SK-N-SH (cell line): ENCODE measurements around the gene TEX101. TPM values are rescaled to one million over a fixed set of nuclear protein-coding genes. Genes with fewer than 3 reads are reported as not detected.

Experiments
- CTCF ChIA-PET: fragments of 300-600, 350-600 bp; formaldehyde crosslinking; extraction: SDS; loops from one replicate; lab custom pipeline; 2021; lab: Yijun Ruan, JAX
- POLR2A ChIA-PET: fragments of 350-600 bp; sonication (Branson Sonifier 250); formaldehyde crosslinking; extraction: SDS; loops from one replicate; lab custom pipeline; 2020; ENCODE audit warnings: antibody characterized with exemption, inconsistent platforms; lab: Yijun Ruan, JAX
- DNase-seq: peaks from one replicate; pipeline ENCODE4 v3.0.0; 2012
- H2AFZ ChIP-seq: fragments of 200-600 bp; sonication (generic); 2 replicates; pipeline ENCODE4 v1.8.1; 2016; ENCODE audit warnings: antibody characterized with exemption, mild to moderate bottlenecking, low read depth
- H3F3A ChIP-seq: fragments of 200-600 bp; sonication (generic); replicated peaks from 2 replicates; pipeline ENCODE3; 2016; ENCODE audit warnings: antibody characterized with exemption, mild to moderate bottlenecking; ENCODE audit not compliant: insufficient read depth
- H3K27ac ChIP-seq, 2 experiments: fragments of 200-500 bp in 1 of 2; fragments of 200-600 bp in 1 of 2; sonication (Bioruptor generic) in 1 of 2; sonication (generic), shearing (Covaris generic) in 1 of 2; 2 replicates each; pipeline versions ENCODE4 v1.5.1 to v1.6.1; 2014 to 2016; ENCODE audit warnings: low read depth in 2 of 2, inconsistent platforms in 1 of 2, low read length in 1 of 2, mild to moderate bottlenecking in 1 of 2, mixed read lengths in 1 of 2
- H3K27me3 ChIP-seq: fragments of 200-600 bp; sonication (generic), shearing (Covaris generic); 2 replicates; pipeline ENCODE4 v1.6.1; 2016; ENCODE audit warnings: mixed run types; ENCODE audit not compliant: insufficient read depth
- H3K36me3 ChIP-seq, 2 experiments: fragments of 200-500 bp in 1 of 2; fragments of 200-600 bp in 1 of 2; sonication (Bioruptor generic) in 1 of 2; sonication (generic) in 1 of 2; replicated peaks in 1 of 2; 2 replicates each; pipeline versions ENCODE3 to v1.5.1; 2014 to 2016; ENCODE audit warnings: low read length in 1 of 2, mild to moderate bottlenecking in 1 of 2; ENCODE audit not compliant: insufficient read depth in 2 of 2, control insufficient read depth in 1 of 2
- H3K4me1 ChIP-seq, 2 experiments: fragments of 200-500 bp in 1 of 2; fragments of 200-600 bp in 1 of 2; sonication (Bioruptor generic) in 1 of 2; sonication (generic), shearing (Covaris generic) in 1 of 2; 2 replicates each; pipeline versions ENCODE4 v1.5.1 to v1.6.1; 2014 to 2016; ENCODE audit warnings: low read depth in 1 of 2, low read length in 1 of 2, mixed run types in 1 of 2; ENCODE audit not compliant: insufficient read depth in 2 of 2, control insufficient read depth in 1 of 2
- H3K4me2 ChIP-seq: fragments of 200-600 bp; sonication (generic), shearing (Covaris generic); 2 replicates; pipeline ENCODE4 v1.6.1; 2017; ENCODE audit warnings: mixed run types
- H3K4me3 ChIP-seq, 2 experiments: fragments of 200-500 bp in 1 of 2; fragments of 200-600 bp in 1 of 2; sonication (Bioruptor generic) in 1 of 2; sonication (generic), shearing (Covaris generic) in 1 of 2; 2 replicates each; pipeline versions ENCODE4 v1.5.1 to v1.8.1; 2014 to 2016; ENCODE audit warnings: low read depth in 2 of 2, inconsistent platforms in 1 of 2, low read length in 1 of 2, mild to moderate bottlenecking in 1 of 2, mixed read lengths in 1 of 2, moderate library complexity in 1 of 2
- H3K79me2 ChIP-seq: fragments of 200-600 bp; sonication (generic); 2 replicates; pipeline ENCODE4 v1.8.1; 2017; ENCODE audit warnings: mild to moderate bottlenecking; ENCODE audit not compliant: insufficient read depth
- H3K9ac ChIP-seq: fragments of 200-600 bp; sonication (generic); 2 replicates; pipeline ENCODE4 v1.6.1; 2017; ENCODE audit warnings: mixed run types
- H3K9me2 ChIP-seq: fragments of 200-600 bp; sonication (generic); 2 replicates; pipeline ENCODE4 v1.6.1; 2017; ENCODE audit warnings: mixed run types
- H3K9me3 ChIP-seq: fragments of 200-600 bp; sonication (generic); 2 replicates; pipeline ENCODE4 v1.6.1; 2017; ENCODE audit warnings: mixed run types, mild to moderate bottlenecking, moderate library complexity
- H4K20me1 ChIP-seq: fragments of 200-600 bp; sonication (generic); 2 replicates; pipeline ENCODE4 v1.6.1; 2017; ENCODE audit warnings: mild to moderate bottlenecking, mixed run types; ENCODE audit not compliant: insufficient read depth
- CHD2 ChIP-seq: fragments of 150-350 bp; IDR thresholded peaks from 2 replicates; pipeline ENCODE4 v1.6.1; 2018; ENCODE audit warnings: low read length; ENCODE audit not compliant: partially characterized antibody
- ELF1 ChIP-seq: IDR thresholded peaks from 2 replicates; pipeline ENCODE4 v1.4.0; 2012
- EZH2phosphoT487 ChIP-seq: fragments of 200-600 bp; sonication (generic); IDR thresholded peaks from 2 replicates; pipeline ENCODE4 v1.6.1; 2017; ENCODE audit warnings: low read depth, mixed run types, mild to moderate bottlenecking, antibody characterized with exemption, moderate library complexity, borderline replicate concordance
- FOSL2 ChIP-seq: IDR thresholded peaks from 2 replicates; pipeline ENCODE4 v1.4.0; 2012; ENCODE audit warnings: low read depth, mild to moderate bottlenecking, moderate library complexity, borderline replicate concordance
- FOXM1 ChIP-seq: IDR thresholded peaks from 2 replicates; pipeline ENCODE4 v1.4.0; 2012; ENCODE audit warnings: low read depth, mild to moderate bottlenecking
- GATA2 ChIP-seq: sonication (generic); formaldehyde crosslinking; IDR thresholded peaks from 2 replicates; pipeline ENCODE4 v1.5.0; 2020; ENCODE audit warnings: mild to moderate bottlenecking, missing genetic modification reagents
- JUND ChIP-seq: IDR thresholded peaks from 2 replicates; pipeline ENCODE4 v1.4.0; 2012
- MEF2A ChIP-seq: IDR thresholded peaks from 2 replicates; pipeline ENCODE4 v1.4.0; 2012; ENCODE audit warnings: low read depth, borderline replicate concordance
- MXI1 ChIP-seq: IDR thresholded peaks from 2 replicates; pipeline ENCODE4 v1.6.1; 2012; ENCODE audit warnings: mild to moderate bottlenecking, low read depth, low read length, improper control_type of control experiment
- NRF1 ChIP-seq: IDR thresholded peaks from 2 replicates; pipeline ENCODE4 v1.6.1; 2012; ENCODE audit warnings: low read depth, mild to moderate bottlenecking, low read length
- POLR2AphosphoS5 ChIP-seq: IDR thresholded peaks from 2 replicates; pipeline ENCODE4 v1.6.1; 2012; ENCODE audit warnings: low read depth, low read length
- RXRA ChIP-seq: IDR thresholded peaks from 2 replicates; pipeline ENCODE4 v1.4.0; 2012; ENCODE audit warnings: low read depth, mild to moderate bottlenecking, borderline replicate concordance
- TEAD4 ChIP-seq: IDR thresholded peaks from 2 replicates; pipeline ENCODE4 v1.4.0; 2012; ENCODE audit warnings: mild to moderate bottlenecking, borderline replicate concordance; ENCODE audit not compliant: insufficient read depth
- YY1 ChIP-seq: IDR thresholded peaks from 2 replicates; pipeline ENCODE4 v1.4.0; 2012; ENCODE audit warnings: low read depth, mild to moderate bottlenecking
- WGBS: methylation state at CpG from one replicate; pipeline ENCODE4 v1.1.6; 2017; ENCODE audit warnings: low lambda C conversion rate; 5-methylcytosine and 5-hydroxymethylcytosine counted together
- polyA plus RNA-seq, 3 experiments: library from polyadenylated mRNA; depleted of rRNA; stranded (reverse); fragments of >200 nt; gene quantifications; 2 replicates each; pipeline ENCODE4 v1.2.3, GENCODE V29; 2012
- TF ChIP-seq, protein P1 (sequence below): IDR thresholded peaks from 2 replicates; pipeline ENCODE4 v1.4.0; 2012; ENCODE audit warnings: low read depth
- TF ChIP-seq, protein P2 (sequence below): IDR thresholded peaks from 2 replicates; pipeline ENCODE4 v1.4.0; 2012; ENCODE audit warnings: low read depth, borderline replicate concordance
- TF ChIP-seq, protein P3 (sequence below): fragments of 200-600 bp; sonication (generic); IDR thresholded peaks from 2 replicates; pipeline ENCODE4 v1.6.1; 2017; ENCODE audit warnings: antibody characterized with exemption, mild to moderate bottlenecking, moderate library complexity
- TF ChIP-seq, protein P4 (sequence below): IDR thresholded peaks from 2 replicates; pipeline ENCODE4 v1.6.1; 2012; ENCODE audit warnings: mild to moderate bottlenecking, low read depth, low read length, moderate library complexity
- TF ChIP-seq, protein P5 (sequence below): fragments of 150-350 bp; IDR thresholded peaks from 2 replicates; pipeline ENCODE4 v1.6.1; 2017; ENCODE audit warnings: antibody characterized with exemption, low read length, low read depth, borderline replicate concordance

Gene TEX101
- polyA plus RNA-seq, 1 of the 3 experiments (the other 2 are of a cell fraction) = 0.07 TPM

DNA sequence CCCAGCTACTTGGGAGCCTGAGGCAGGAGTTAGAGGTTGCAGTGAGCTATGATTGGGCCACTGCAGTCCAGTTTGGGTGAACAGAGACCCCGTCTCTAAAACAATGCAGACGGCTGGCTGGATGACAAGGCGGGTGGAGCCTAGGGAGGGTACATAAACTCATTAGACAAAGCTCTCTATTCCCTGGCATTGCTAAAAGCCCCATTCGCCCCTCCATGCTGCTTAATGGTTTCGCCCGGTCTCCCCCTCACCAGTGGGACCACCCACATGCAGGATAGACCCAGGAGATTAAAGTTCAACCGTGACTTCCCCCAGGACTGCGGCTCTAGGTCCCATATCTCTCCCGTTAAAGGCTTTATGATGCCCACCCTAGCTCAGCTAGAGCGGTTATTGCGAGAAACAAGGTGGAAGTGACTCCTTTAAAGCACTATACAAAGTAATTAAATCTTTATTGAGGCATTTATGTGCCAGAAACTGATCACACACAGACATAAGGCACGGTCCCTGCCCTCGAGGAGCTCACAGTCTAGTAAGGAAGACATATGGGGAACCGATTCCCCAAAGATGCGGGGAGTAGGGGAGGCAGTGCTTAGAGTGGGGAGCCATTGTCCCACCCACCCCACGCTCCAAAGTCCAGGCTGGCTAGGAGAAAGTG is 45.8 kb downstream of the TEX101 start (continued):
- TF ChIP-seq ELF1 = no peak
- TF ChIP-seq, protein P1, sequence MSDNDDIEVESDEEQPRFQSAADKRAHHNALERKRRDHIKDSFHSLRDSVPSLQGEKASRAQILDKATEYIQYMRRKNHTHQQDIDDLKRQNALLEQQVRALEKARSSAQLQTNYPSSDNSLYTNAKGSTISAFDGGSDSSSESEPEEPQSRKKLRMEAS = no peak
- no peak for TF ChIP-seq GATA2 (CRISPR knock-in tag)
- no peak for TF ChIP-seq POLR2AphosphoS5
- no peak for TF ChIP-seq NRF1

DNA sequence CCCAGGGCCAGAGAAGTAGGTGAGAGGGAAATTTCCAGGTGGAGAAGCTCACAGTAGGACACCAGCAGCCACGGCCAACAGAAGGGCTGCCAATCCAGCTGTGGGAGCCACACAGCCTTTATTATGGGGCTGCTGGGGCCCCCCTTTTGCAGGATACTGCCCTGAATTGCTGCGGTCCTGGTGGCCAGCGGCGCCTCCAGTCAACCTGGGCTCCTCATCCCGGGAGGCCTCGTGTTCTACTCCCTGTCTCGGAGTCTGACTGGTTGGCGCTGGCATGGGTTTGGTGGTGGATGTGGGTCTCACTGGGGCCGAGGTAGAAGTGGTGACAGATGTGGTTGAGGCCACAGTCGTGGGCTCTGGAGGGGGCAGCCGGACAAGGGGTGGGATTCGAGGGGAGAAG is 46.6 kb downstream of the TEX101 start:
- peaks cover 8% of the 10 kb centered on the region for H3F3A ChIP-seq
- no peaks in the 10 kb centered on the region for H4K20me1 ChIP-seq
- H3K9me3 ChIP-seq = no peaks in the 10 kb centered on the region
- no peaks in the 10 kb centered on the region for H3K27me3 ChIP-seq
- no peak overlapping the region for H3K9ac ChIP-seq
- no peak overlapping the region for H3K4me2 ChIP-seq
- H3K9me2 ChIP-seq = no peaks in the 10 kb centered on the region
- POLR2A ChIA-PET = no interaction called here
- CTCF ChIA-PET = interaction anchor here (1.4 to 2.3 kb wide), 3 partner anchors 14 to 58 kb away, joined by 6 to 27 read pairs (median 9); no protein-coding TSS in a partner anchor
- no peak overlapping the region for H2AFZ ChIP-seq
- H3K4me3 ChIP-seq = no peak overlapping the region
- 82% methylated on average over 6 of the region's 12 CpGs for WGBS
- no peak for TF ChIP-seq GATA2 (CRISPR knock-in tag)
- TF ChIP-seq YY1 = no peak
- no peak for TF ChIP-seq FOSL2
- TF ChIP-seq, protein P2, sequence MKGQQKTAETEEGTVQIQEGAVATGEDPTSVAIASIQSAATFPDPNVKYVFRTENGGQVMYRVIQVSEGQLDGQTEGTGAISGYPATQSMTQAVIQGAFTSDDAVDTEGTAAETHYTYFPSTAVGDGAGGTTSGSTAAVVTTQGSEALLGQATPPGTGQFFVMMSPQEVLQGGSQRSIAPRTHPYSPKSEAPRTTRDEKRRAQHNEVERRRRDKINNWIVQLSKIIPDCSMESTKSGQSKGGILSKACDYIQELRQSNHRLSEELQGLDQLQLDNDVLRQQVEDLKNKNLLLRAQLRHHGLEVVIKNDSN = no peak
- no peak for TF ChIP-seq MEF2A
- no peak for TF ChIP-seq TEAD4
- TF ChIP-seq, protein P3, sequence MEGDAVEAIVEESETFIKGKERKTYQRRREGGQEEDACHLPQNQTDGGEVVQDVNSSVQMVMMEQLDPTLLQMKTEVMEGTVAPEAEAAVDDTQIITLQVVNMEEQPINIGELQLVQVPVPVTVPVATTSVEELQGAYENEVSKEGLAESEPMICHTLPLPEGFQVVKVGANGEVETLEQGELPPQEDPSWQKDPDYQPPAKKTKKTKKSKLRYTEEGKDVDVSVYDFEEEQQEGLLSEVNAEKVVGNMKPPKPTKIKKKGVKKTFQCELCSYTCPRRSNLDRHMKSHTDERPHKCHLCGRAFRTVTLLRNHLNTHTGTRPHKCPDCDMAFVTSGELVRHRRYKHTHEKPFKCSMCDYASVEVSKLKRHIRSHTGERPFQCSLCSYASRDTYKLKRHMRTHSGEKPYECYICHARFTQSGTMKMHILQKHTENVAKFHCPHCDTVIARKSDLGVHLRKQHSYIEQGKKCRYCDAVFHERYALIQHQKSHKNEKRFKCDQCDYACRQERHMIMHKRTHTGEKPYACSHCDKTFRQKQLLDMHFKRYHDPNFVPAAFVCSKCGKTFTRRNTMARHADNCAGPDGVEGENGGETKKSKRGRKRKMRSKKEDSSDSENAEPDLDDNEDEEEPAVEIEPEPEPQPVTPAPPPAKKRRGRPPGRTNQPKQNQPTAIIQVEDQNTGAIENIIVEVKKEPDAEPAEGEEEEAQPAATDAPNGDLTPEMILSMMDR = no peak
- TF ChIP-seq, protein P1 = no peak
- TF ChIP-seq, protein P4, sequence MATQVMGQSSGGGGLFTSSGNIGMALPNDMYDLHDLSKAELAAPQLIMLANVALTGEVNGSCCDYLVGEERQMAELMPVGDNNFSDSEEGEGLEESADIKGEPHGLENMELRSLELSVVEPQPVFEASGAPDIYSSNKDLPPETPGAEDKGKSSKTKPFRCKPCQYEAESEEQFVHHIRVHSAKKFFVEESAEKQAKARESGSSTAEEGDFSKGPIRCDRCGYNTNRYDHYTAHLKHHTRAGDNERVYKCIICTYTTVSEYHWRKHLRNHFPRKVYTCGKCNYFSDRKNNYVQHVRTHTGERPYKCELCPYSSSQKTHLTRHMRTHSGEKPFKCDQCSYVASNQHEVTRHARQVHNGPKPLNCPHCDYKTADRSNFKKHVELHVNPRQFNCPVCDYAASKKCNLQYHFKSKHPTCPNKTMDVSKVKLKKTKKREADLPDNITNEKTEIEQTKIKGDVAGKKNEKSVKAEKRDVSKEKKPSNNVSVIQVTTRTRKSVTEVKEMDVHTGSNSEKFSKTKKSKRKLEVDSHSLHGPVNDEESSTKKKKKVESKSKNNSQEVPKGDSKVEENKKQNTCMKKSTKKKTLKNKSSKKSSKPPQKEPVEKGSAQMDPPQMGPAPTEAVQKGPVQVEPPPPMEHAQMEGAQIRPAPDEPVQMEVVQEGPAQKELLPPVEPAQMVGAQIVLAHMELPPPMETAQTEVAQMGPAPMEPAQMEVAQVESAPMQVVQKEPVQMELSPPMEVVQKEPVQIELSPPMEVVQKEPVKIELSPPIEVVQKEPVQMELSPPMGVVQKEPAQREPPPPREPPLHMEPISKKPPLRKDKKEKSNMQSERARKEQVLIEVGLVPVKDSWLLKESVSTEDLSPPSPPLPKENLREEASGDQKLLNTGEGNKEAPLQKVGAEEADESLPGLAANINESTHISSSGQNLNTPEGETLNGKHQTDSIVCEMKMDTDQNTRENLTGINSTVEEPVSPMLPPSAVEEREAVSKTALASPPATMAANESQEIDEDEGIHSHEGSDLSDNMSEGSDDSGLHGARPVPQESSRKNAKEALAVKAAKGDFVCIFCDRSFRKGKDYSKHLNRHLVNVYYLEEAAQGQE = no peak
- no peak for TF ChIP-seq JUND
- TF ChIP-seq, protein P5, sequence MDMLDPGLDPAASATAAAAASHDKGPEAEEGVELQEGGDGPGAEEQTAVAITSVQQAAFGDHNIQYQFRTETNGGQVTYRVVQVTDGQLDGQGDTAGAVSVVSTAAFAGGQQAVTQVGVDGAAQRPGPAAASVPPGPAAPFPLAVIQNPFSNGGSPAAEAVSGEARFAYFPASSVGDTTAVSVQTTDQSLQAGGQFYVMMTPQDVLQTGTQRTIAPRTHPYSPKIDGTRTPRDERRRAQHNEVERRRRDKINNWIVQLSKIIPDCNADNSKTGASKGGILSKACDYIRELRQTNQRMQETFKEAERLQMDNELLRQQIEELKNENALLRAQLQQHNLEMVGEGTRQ = no peak
- TF ChIP-seq CHD2 = no peak
- TF ChIP-seq EZH2phosphoT487 = no peak
- no peak for TF ChIP-seq FOXM1
- TF ChIP-seq RXRA = no peak
- TF ChIP-seq MXI1 = no peak
- DNase-seq = no peak
- no peaks in the 10 kb centered on the region for H3K36me3 ChIP-seq
- peaks cover 5 to 10% of the 10 kb centered on the region in 2 experiments; a peak in 2 of 4 replicates for H3K4me1 ChIP-seq
- no peak overlapping the region for H3K27ac ChIP-seq
- no peaks in the 10 kb centered on the region for H3K79me2 ChIP-seq
